Body of pancreas (tissue), 4 donors: ENCODE measurements around the gene TBC1D16. TPM values are rescaled to one million over a fixed set of nuclear protein-coding genes. Genes with fewer than 3 reads are reported as not detected.

Experiments used
- ATAC-seq: fragments of 150-250 bp; one replicate; pipeline ENCODE4 v1.9.1; 2016
- DNase-seq, 4 donors: peaks; one replicate each; pipeline ENCODE4 v3.0.0-alpha.2; 2019
- H3K27ac ChIP-seq, 4 donors: fragments of 200-600 bp; sonication (generic); 1 replicate in 3 of 4; 2 replicates in 1 of 4; pipeline versions ENCODE4 v1.5.1 to v1.6.1; 2016 to 2019; ENCODE audit warnings: mild to moderate bottlenecking in 1 of 4, mixed read lengths in 1 of 4, moderate library complexity in 1 of 4
- H3K27me3 ChIP-seq, 2 donors: fragments of 200-600 bp; sonication (generic); one replicate each; pipeline ENCODE4 v1.6.0; 2016; ENCODE audit warnings: mild to moderate bottlenecking in 1 of 2
- H3K36me3 ChIP-seq, 2 donors: fragments of 200-600 bp; sonication (generic); replicated peaks in 1 of 2; 2 replicates each; pipeline ENCODE4 v1.5.1; 2016; ENCODE audit warnings: low read depth in 2 of 2; ENCODE audit not compliant: insufficient read depth in 1 of 2
- H3K4me1 ChIP-seq: fragments of 200-600 bp; sonication (generic); one replicate; pipeline ENCODE4 v1.6.0; 2016
- H3K4me3 ChIP-seq, 2 donors: fragments of 200-600 bp; sonication (generic); 1 replicate in 1 of 2; 2 replicates in 1 of 2; pipeline ENCODE4 v1.5.1; 2016 to 2019
- H3K9me3 ChIP-seq, 3 donors: fragments of 200-600 bp; sonication (generic); 1 replicate in 2 of 3; 2 replicates in 1 of 3; pipeline ENCODE4 v1.5.1; 2016
- POLR2A ChIP-seq, 3 donors: fragments of 450-650 bp; IDR thresholded peaks; one replicate each; pipeline ENCODE4 v1.6.1; 2016; ENCODE audit warnings: antibody characterized with exemption in 3 of 3, mild to moderate bottlenecking in 2 of 3
- WGBS, 2 donors: methylation state at CpG; one replicate each; pipeline ENCODE4 v1.1.5; 2017; 5-methylcytosine and 5-hydroxymethylcytosine counted together
- intact Hi-C: fragments of 100-400 bp; cut with DNase I; formaldehyde crosslinking; loops from one replicate; pipeline ENCODE4 v1.15.1; 2023
- total RNA-seq, 2 donors: library from RNA; depleted of rRNA; stranded (reverse); fragments of >200 nt; gene quantifications; one replicate each; pipeline ENCODE4 v1.1.0, GENCODE V29; 2016
- TF ChIP-seq, protein P1 (sequence below), 7 experiments: fragments of 450-650 bp in 4 of 7; fragments of 200-600 bp in 3 of 7; sonication (generic) in 3 of 7; IDR thresholded peaks; one replicate each; pipeline ENCODE4 v1.5.1; 2016 to 2019; ENCODE audit warnings: antibody characterized with exemption in 7 of 7

TBC1D16 gene
- total RNA-seq, 2 donors from 2014 or later: 21.0 to 37.2 TPM

DNA sequence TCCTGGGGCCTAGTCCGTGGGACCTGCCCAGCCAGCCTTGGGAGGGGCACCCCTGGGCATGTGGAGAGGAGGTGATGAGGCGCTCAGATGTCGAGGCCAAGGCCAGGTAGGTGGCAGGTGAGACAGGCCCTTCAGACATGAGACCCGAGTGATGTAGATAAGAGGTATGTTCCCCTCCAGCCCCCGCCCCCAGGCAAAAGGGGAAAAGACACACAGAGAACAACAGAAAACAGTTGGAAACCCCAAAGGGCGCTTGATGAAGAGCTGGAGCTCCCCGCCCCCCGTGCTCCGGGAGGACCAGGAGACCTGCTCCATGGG, 101.1 kb downstream of the TBC1D16 start:
- no peaks in the 10 kb centered on the region for H3K36me3 ChIP-seq
- 78 to 86% methylated on average over 8 to 9 of the region's 9 CpGs for WGBS, 2 donors
- H3K27me3 ChIP-seq: peaks cover 0 to 16% of the 10 kb centered on the region in 2 donors
- H3K4me1 ChIP-seq: peaks cover 27% of the 10 kb centered on the region
- no peaks in the 10 kb centered on the region for H3K9me3 ChIP-seq
- no peak for TF ChIP-seq POLR2A (IDR thresholded peaks at IDR 0.05)
- ATAC-seq (no peak), DNase-seq (no peak)
- intact Hi-C loops: no loop called here
- no peak overlapping the region for H3K4me3 ChIP-seq
- H3K27ac ChIP-seq: no peak overlapping the region

DNA sequence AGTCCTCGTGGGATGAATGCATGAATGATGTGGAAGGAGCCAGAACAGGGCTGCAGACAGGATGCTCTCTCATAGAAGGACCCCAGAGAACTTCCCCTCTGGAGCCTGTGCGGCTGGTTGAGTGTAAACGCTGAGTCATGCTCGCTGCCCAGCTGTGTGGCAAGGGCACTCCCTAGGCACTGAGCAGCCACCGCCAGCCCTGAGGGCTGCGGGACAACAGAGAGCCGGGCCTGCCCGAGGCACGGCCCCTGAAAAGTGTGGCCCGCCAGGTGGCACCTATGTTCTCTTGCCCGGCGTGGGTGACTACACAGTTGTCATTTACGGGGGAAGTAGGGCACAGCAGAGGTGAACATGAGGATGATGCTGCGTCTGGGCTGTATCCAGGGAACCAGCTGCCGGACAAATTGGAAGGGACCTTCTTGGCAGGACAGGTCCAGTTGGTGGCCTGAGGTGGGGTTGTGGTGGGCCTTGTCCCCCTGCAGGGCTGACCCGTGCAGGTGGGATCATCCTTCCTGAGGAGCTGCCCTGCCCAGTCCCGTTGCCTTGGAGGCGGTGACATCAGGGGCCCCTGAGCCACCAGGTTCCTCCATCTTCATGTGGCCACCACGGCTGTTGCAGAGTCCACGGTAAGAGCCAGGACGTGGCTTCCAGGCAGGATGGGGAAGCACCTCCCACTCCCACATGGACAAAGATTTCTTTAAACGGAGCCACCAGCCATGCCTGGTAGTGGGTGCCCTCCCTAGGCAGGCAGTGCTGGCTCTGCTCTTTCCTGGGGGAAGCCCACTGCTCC, 101.6 kb downstream of the TBC1D16 start:
- 70 to 71% methylated on average over 5 to 21 of the region's 22 CpGs for WGBS, 2 donors
- Histone ChIP-seq H3K27me3 (peaks cover 0 to 16% of the 10 kb centered on the region in 2 donors), H3K36me3 (no peaks in the 10 kb centered on the region), H3K27ac (no peak overlapping the region), H3K4me3 (no peak overlapping the region), H3K4me1 (peaks cover 27% of the 10 kb centered on the region), H3K9me3 (no peaks in the 10 kb centered on the region)
- peak in 3 of 4 donors; percentile 43 to 56 (median 49) for DNase-seq
- no peak for ATAC-seq
- intact Hi-C loops: no loop called here
- TF ChIP-seq POLR2A (IDR thresholded peaks at IDR 0.05): no peak
- TF ChIP-seq, protein P1, sequence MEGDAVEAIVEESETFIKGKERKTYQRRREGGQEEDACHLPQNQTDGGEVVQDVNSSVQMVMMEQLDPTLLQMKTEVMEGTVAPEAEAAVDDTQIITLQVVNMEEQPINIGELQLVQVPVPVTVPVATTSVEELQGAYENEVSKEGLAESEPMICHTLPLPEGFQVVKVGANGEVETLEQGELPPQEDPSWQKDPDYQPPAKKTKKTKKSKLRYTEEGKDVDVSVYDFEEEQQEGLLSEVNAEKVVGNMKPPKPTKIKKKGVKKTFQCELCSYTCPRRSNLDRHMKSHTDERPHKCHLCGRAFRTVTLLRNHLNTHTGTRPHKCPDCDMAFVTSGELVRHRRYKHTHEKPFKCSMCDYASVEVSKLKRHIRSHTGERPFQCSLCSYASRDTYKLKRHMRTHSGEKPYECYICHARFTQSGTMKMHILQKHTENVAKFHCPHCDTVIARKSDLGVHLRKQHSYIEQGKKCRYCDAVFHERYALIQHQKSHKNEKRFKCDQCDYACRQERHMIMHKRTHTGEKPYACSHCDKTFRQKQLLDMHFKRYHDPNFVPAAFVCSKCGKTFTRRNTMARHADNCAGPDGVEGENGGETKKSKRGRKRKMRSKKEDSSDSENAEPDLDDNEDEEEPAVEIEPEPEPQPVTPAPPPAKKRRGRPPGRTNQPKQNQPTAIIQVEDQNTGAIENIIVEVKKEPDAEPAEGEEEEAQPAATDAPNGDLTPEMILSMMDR (IDR thresholded peaks at IDR 0.05): no peak

DNA sequence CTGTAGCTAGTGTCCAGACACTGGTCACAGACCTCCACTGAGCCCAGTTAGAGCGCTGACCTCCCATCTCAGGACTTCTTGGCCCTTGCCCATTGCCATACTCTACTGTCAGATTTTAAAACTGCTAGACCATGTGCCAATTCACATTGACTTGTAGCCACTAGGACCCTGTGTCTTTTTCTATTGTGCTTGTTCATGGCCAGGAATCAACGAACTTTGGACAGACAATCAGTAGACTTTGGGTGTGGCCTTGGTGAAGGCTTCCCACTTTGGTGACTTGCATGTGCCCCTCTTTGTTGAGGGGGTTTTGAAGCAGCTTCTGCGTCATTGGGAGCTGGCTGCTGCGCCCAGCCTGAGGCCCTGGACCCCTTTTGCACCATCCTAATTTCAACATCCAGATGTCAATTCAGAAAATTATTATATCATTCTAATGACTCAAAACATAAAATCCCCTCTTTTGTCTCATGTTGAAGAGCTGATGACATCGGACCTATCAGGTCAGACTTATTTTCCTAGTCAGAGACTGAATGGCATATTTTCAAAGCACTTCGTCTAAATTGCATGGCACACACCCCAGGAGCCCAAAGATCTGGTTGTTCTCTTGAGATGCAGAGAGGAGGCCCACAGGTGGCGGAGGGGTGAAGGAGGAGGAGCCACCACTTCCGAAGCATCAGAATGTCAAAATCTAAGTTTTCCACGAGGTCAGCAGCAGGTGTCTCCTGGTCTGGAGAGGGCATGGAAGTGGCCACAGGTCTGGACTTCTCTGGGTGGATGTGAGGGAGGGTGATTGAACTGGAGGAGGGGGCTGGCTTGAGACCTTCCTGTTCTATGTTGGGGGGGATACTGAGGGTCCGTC, 103.0 kb downstream of the TBC1D16 start:
- no peak overlapping the region for H3K4me3 ChIP-seq
- DNase-seq (no peak), ATAC-seq (no peak)
- intact Hi-C loops: no loop called here
- H3K4me1 ChIP-seq: peaks cover 28% of the 10 kb centered on the region
- WGBS, 2 donors: 54 to 66% methylated on average over 10 of the region's 10 CpGs
- no peaks in the 10 kb centered on the region for H3K9me3 ChIP-seq
- H3K27me3 ChIP-seq: peaks cover 0 to 16% of the 10 kb centered on the region in 2 donors
- TF ChIP-seq POLR2A (IDR thresholded peaks at IDR 0.05): no peak
- TF ChIP-seq, protein P1 (IDR thresholded peaks at IDR 0.05): no peak
- H3K27ac ChIP-seq: no peak overlapping the region
- H3K36me3 ChIP-seq: no peaks in the 10 kb centered on the region

DNA sequence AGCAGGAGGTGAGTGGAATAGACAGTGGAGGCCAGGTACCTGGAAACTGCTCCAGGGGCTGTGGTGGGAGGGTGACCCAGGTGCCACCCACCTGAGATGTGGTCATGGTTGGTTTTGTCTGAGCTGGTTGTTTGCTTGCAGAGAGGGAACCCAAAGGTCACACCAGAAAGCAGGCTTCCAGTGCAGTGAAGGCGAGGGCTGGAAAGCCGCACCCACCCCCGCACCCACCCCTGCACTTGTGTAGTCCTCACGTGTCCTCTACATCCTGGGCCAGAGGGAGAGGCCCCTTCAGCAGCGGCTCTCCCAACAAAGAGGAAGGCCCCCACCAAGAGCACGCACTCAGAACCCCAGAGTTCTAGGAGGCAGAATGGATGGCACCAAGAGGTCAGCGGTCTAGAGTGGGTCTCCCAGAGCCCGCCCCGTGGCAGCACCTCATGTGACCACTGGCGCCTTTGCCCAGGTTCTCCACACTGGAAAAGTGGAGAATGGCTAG, 103.8 kb downstream of the TBC1D16 start:
- no peak for DNase-seq
- H3K4me1 ChIP-seq: peaks cover 30% of the 10 kb centered on the region

More for the DNA sequence above, 103.8 kb downstream of the TBC1D16 start:
- H3K4me3 ChIP-seq: no peak overlapping the region
- intact Hi-C loops: no loop called here
- TF ChIP-seq POLR2A (IDR thresholded peaks at IDR 0.05): no peak
- TF ChIP-seq, protein P1 (IDR thresholded peaks at IDR 0.05): no peak
- ATAC-seq: no peak
- no peak overlapping the region for H3K27ac ChIP-seq
- WGBS, 2 donors: 74 to 82% methylated on average over 10 of the region's 10 CpGs
- H3K27me3 ChIP-seq: peaks cover 0 to 16% of the 10 kb centered on the region in 2 donors
- no peaks in the 10 kb centered on the region for H3K36me3 ChIP-seq
- no peaks in the 10 kb centered on the region for H3K9me3 ChIP-seq
